CD14-positive monocyte (primary cell): Measurements from ENCODE around the gene SDE2. TPM values are rescaled to one million over a fixed set of nuclear protein-coding genes. Genes with fewer than 3 reads are reported as not detected.

Source experiments
- DNase-seq, 3 donors: peaks; one replicate each; pipeline ENCODE4 v3.0.0-alpha.2; 2011 to 2022
- H2AFZ ChIP-seq: 2 replicates; pipeline ENCODE4 v1.6.0; 2012; ENCODE audit warnings: mild to moderate bottlenecking, low read depth, low read length, inconsistent platforms; ENCODE audit not compliant: insufficient read depth, poor library complexity, severe bottlenecking
- H3K27ac ChIP-seq, 2 donors: 1 replicate in 1 of 2; 2 replicates in 1 of 2; pipeline ENCODE4 v1.5.1; 2012 to 2013; ENCODE audit warnings: low read length in 2 of 2, control low read depth in 1 of 2, inconsistent platforms in 1 of 2, low read depth in 1 of 2, mild to moderate bottlenecking in 1 of 2
- H3K27me3 ChIP-seq, 2 donors: one replicate each; pipeline versions ENCODE4 v1.6.0 to v1.6.1; 2011 to 2013; ENCODE audit warnings: low read length in 2 of 2; ENCODE audit not compliant: control insufficient read depth in 2 of 2, insufficient read depth in 2 of 2
- H3K36me3 ChIP-seq, 2 donors: replicated peaks in 1 of 2; 1 replicate in 1 of 2; 2 replicates in 1 of 2; pipeline versions ENCODE4 v1.5.1 to v1.6.1; 2012 to 2013; ENCODE audit warnings: low read length in 2 of 2, control low read depth in 1 of 2, inconsistent platforms in 1 of 2, mild to moderate bottlenecking in 1 of 2; ENCODE audit not compliant: insufficient read depth in 2 of 2, control insufficient read depth in 1 of 2
- H3K4me1 ChIP-seq, 2 donors: 1 replicate in 1 of 2; 2 replicates in 1 of 2; pipeline versions ENCODE4 v1.5.1 to v1.6.1; 2012 to 2013; ENCODE audit warnings: low read length in 2 of 2, control low read depth in 1 of 2, inconsistent platforms in 1 of 2, mild to moderate bottlenecking in 1 of 2, moderate library complexity in 1 of 2; ENCODE audit not compliant: insufficient read depth in 2 of 2, control insufficient read depth in 1 of 2
- H3K4me2 ChIP-seq: replicated peaks from 2 replicates; pipeline ENCODE3; 2012; ENCODE audit warnings: low read length, moderate library complexity, mild to moderate bottlenecking; ENCODE audit not compliant: poor library complexity, severe bottlenecking; ENCODE audit errors: extremely low read depth
- H3K4me3 ChIP-seq, 3 experiments: fragments of 200-600 bp in 1 of 3; sonication (generic) in 1 of 3; replicated peaks in 1 of 3; 1 replicate in 2 of 3; 2 replicates in 1 of 3; pipeline ENCODE4 v1.5.1; 2011 to 2013; ENCODE audit warnings: low read length in 3 of 3, mild to moderate bottlenecking in 3 of 3, control low read depth in 2 of 3, low read depth in 2 of 3, inconsistent platforms in 1 of 3, moderate library complexity in 1 of 3
- H3K79me2 ChIP-seq: 2 replicates; pipeline ENCODE4 v1.6.0; 2012; ENCODE audit warnings: mild to moderate bottlenecking, control low read depth, inconsistent platforms, low read length, moderate library complexity; ENCODE audit not compliant: insufficient read depth
- H3K9ac ChIP-seq: 2 replicates; pipeline ENCODE4 v1.6.0; 2017; ENCODE audit warnings: low read length, mild to moderate bottlenecking; ENCODE audit not compliant: insufficient read depth, poor library complexity, severe bottlenecking
- H3K9me3 ChIP-seq, 2 donors: replicated peaks in 1 of 2; 1 replicate in 1 of 2; 2 replicates in 1 of 2; pipeline versions ENCODE4 v1.5.1 to v1.6.1; 2012 to 2013; ENCODE audit warnings: low read length in 2 of 2, control low read depth in 1 of 2; ENCODE audit not compliant: control insufficient read depth in 1 of 2, insufficient read depth in 1 of 2
- H4K20me1 ChIP-seq: 2 replicates; pipeline ENCODE4 v1.6.0; 2012; ENCODE audit warnings: mild to moderate bottlenecking, low read length, control low read depth, moderate library complexity; ENCODE audit not compliant: insufficient read depth
- H3K27ac Mint-ChIP-seq, 7 donors: one replicate each; pipeline ENCODE4 v1.8.0; 2020; ENCODE audit warnings: mild to moderate bottlenecking in 7 of 7, mixed read lengths in 7 of 7, moderate library complexity in 6 of 7, inconsistent platforms in 2 of 7
- H3K27me3 Mint-ChIP-seq, 3 donors: one replicate each; pipeline ENCODE4 v1.8.0; 2021 to 2022; ENCODE audit warnings: low read depth in 3 of 3, mild to moderate bottlenecking in 3 of 3, mixed read lengths in 3 of 3, moderate library complexity in 3 of 3, inconsistent platforms in 1 of 3
- H3K36me3 Mint-ChIP-seq, 2 donors: one replicate each; pipeline ENCODE4 v1.8.0; 2020; ENCODE audit warnings: mixed read lengths in 2 of 2, inconsistent platforms in 1 of 2, mild to moderate bottlenecking in 1 of 2
- H3K4me1 Mint-ChIP-seq: one replicate; pipeline ENCODE4 v1.8.0; 2020; ENCODE audit warnings: mild to moderate bottlenecking, mixed read lengths
- H3K4me3 Mint-ChIP-seq, 2 donors: one replicate each; pipeline ENCODE4 v1.8.0; 2020; ENCODE audit warnings: mild to moderate bottlenecking in 2 of 2, mixed read lengths in 2 of 2, moderate library complexity in 1 of 2
- H3K9me3 Mint-ChIP-seq, 7 donors: one replicate each; pipeline ENCODE4 v1.8.0; 2020 to 2022; ENCODE audit warnings: mixed read lengths in 7 of 7, mild to moderate bottlenecking in 6 of 7, moderate library complexity in 6 of 7, inconsistent platforms in 2 of 7
- WGBS: methylation state at CpG from one replicate; pipeline ENCODE4 v1.1.5; 2013; ENCODE audit warnings: missing lambda C conversion rate; ENCODE audit not compliant: insufficient coverage; 5-methylcytosine and 5-hydroxymethylcytosine counted together
- intact Hi-C, 2 donors: fragments of 100-400 bp; cut with micrococcal nuclease; formaldehyde crosslinking; loops; one replicate each; pipeline versions ENCODE4 v1.15.0 to v1.15.1; 2023
- polyA plus RNA-seq, 3 donors: library from polyadenylated mRNA; depleted of rRNA in 1 of 3; unstranded in 2 of 3; stranded (reverse) in 1 of 3; fragments of 300-500 nt in 2 of 3; fragments of >200 nt in 1 of 3; fragmentation: Illumina TruSeq in 2 of 3; gene quantifications; 1 replicate in 2 of 3; 2 replicates in 1 of 3; pipeline ENCODE4 v1.2.3, GENCODE V29; 2012 to 2021
- TF ChIP-seq, protein P1 (sequence below): fragments of 200-600 bp; IDR thresholded peaks from one replicate; pipeline ENCODE4 v1.8.0; 2022; ENCODE audit warnings: antibody characterized with exemption, mild to moderate bottlenecking

Gene SDE2
- polyA plus RNA-seq, 3 donors = 6.8 to 18.0 (median 8.4) TPM

DNA sequence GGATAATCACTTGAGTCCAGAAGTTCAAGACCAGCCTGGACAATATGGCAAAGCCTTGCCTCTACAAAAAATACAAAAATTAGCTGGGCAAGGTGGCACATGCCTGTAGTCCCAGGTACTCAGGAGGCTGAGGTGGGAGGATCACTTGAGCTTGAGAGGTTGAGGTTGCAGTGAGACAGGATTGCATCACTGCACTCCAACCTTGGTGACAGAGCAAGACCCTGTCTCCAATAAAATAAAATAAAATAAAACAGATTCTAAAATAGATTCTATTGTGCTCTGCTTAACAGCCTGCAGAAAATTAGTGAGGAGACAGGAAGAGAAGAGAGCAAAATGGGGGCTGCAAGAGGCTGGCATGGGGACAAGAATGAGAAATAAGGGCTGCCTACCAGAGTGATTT, 7.5 kb upstream of the SDE2 start:
- H3K27me3 Mint-ChIP-seq = peaks cover 0 to 6% (median 0%) of the 10 kb centered on the region in 3 donors
- TF ChIP-seq, protein P1, sequence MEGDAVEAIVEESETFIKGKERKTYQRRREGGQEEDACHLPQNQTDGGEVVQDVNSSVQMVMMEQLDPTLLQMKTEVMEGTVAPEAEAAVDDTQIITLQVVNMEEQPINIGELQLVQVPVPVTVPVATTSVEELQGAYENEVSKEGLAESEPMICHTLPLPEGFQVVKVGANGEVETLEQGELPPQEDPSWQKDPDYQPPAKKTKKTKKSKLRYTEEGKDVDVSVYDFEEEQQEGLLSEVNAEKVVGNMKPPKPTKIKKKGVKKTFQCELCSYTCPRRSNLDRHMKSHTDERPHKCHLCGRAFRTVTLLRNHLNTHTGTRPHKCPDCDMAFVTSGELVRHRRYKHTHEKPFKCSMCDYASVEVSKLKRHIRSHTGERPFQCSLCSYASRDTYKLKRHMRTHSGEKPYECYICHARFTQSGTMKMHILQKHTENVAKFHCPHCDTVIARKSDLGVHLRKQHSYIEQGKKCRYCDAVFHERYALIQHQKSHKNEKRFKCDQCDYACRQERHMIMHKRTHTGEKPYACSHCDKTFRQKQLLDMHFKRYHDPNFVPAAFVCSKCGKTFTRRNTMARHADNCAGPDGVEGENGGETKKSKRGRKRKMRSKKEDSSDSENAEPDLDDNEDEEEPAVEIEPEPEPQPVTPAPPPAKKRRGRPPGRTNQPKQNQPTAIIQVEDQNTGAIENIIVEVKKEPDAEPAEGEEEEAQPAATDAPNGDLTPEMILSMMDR = no peak
- Histone ChIP-seq H3K4me1 (peaks cover 15 to 18% of the 10 kb centered on the region in 2 donors), H3K4me2 (no peak overlapping the region), H2AFZ (no peak overlapping the region), H3K9me3 (no peaks in the 10 kb centered on the region), H3K36me3 (no peaks in the 10 kb centered on the region), H4K20me1 (no peaks in the 10 kb centered on the region), H3K27me3 (no peaks in the 10 kb centered on the region), H3K4me3 (no peak overlapping the region), H3K27ac (no peak overlapping the region), H3K9ac (no peak overlapping the region), H3K79me2 (no peaks in the 10 kb centered on the region)
- intact Hi-C loops = no loop called here
- peaks cover 23% of the 10 kb centered on the region for H3K4me1 Mint-ChIP-seq
- H3K9me3 Mint-ChIP-seq = peaks cover 0 to 2% (median 0%) of the 10 kb centered on the region in 7 donors
- H3K27ac Mint-ChIP-seq = no peak overlapping the region
- H3K4me3 Mint-ChIP-seq = no peak overlapping the region
- H3K36me3 Mint-ChIP-seq = no peaks in the 10 kb centered on the region
- DNase-seq = no peak

DNA sequence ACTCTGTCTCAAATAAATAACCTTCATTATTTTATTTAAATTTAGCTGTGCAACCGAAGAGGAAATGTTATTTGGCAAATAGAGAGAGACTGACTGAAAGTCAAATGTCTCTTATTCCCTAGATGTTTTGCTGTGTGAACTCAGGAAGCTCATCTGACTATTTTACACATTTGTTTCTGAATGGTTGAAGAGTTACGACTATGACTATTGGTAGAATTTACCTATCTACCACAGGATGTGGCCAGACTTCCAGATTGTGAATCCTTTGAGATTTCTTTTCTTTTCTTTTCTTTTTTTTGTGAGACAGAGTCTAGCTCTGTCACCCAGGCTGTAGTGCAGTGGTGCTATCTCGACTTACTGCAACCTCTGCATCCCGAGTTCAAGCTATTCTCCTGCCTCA, 5.3 kb upstream of the SDE2 start:
- Histone ChIP-seq H3K27ac (no peak overlapping the region), H3K27me3 (no peaks in the 10 kb centered on the region), H3K79me2 (peaks cover 15% of the 10 kb centered on the region), H3K4me2 (no peak overlapping the region), H2AFZ (no peak overlapping the region), H3K9ac (no peak overlapping the region), H4K20me1 (no peaks in the 10 kb centered on the region), H3K36me3 (no peaks in the 10 kb centered on the region), H3K9me3 (no peaks in the 10 kb centered on the region), H3K4me1 (peaks cover 36 to 39% of the 10 kb centered on the region in 2 donors), H3K4me3 (no peak overlapping the region)
- H3K4me1 Mint-ChIP-seq = peaks cover 43% of the 10 kb centered on the region
- TF ChIP-seq, protein P1 = no peak
- peaks cover 0 to 2% of the 10 kb centered on the region in 2 donors for H3K36me3 Mint-ChIP-seq
- H3K27me3 Mint-ChIP-seq = peaks cover 0 to 2% (median 0%) of the 10 kb centered on the region in 3 donors
- no CpG with 5 or more reads among the region's 4 CpGs for WGBS
- H3K4me3 Mint-ChIP-seq = no peak overlapping the region
- H3K27ac Mint-ChIP-seq = peak overlapping the region in 1 of 7 donors; percentile 46
- no peak for DNase-seq
- intact Hi-C loops = loop anchor here in 1 of 2 donors (5.0 kb wide), 1 partner anchor 577 kb away; the partner anchor contains the start of gene LBR
- H3K9me3 Mint-ChIP-seq = peaks cover 0 to 2% (median 0%) of the 10 kb centered on the region in 7 donors
